Neuronal stem cell (in vitro differentiated cells): Measurements from ENCODE around the gene GALR1.

Source experiments
- DNase-seq: peaks from one replicate; pipeline ENCODE4 v3.0.0-alpha.2; 2013; ENCODE audit warnings: low spot score
- H2AFZ ChIP-seq: one replicate; pipeline ENCODE4 v1.6.1; 2013; ENCODE audit warnings: mild to moderate bottlenecking, low read length, inconsistent platforms
- H2AK5ac ChIP-seq: 2 replicates; pipeline ENCODE4 v1.6.1; 2013; ENCODE audit warnings: low read depth, mild to moderate bottlenecking, inconsistent platforms, low read length, moderate library complexity, mixed read lengths
- H2BK120ac ChIP-seq: 2 replicates; pipeline ENCODE4 v1.6.1; 2013; ENCODE audit warnings: low read depth, mild to moderate bottlenecking, inconsistent platforms, low read length, moderate library complexity, mixed read lengths
- H2BK12ac ChIP-seq: one replicate; pipeline ENCODE4 v1.6.1; 2013; ENCODE audit warnings: low read length, inconsistent platforms
- H2BK15ac ChIP-seq: 2 replicates; pipeline ENCODE4 v1.6.1; 2013; ENCODE audit warnings: mild to moderate bottlenecking, low read length, inconsistent platforms, mixed read lengths
- H2BK5ac ChIP-seq: one replicate; pipeline ENCODE4 v1.6.1; 2013; ENCODE audit warnings: inconsistent platforms, mild to moderate bottlenecking, low read length, moderate library complexity
- H3K14ac ChIP-seq: one replicate; pipeline ENCODE4 v1.6.1; 2013; ENCODE audit warnings: low read length, inconsistent platforms
- H3K18ac ChIP-seq: 2 replicates; pipeline ENCODE4 v1.6.1; 2013; ENCODE audit warnings: low read length, inconsistent platforms
- H3K23ac ChIP-seq: 2 replicates; pipeline ENCODE4 v1.6.1; 2013; ENCODE audit warnings: low read depth, mild to moderate bottlenecking, mixed read lengths, low read length, inconsistent platforms; ENCODE audit not compliant: poor library complexity
- H3K27ac ChIP-seq: replicated peaks from 3 replicates; pipeline ENCODE4 v1.5.1; 2013; ENCODE audit warnings: low read length, inconsistent platforms
- H3K27me3 ChIP-seq, 3 experiments: 2 replicates each; pipeline ENCODE4 v1.6.1; 2013; ENCODE audit warnings: low read length in 3 of 3, mild to moderate bottlenecking in 2 of 3, inconsistent platforms in 1 of 3, low read depth in 1 of 3, mixed read lengths in 1 of 3, moderate library complexity in 1 of 3; ENCODE audit not compliant: control insufficient read depth in 3 of 3, insufficient read depth in 3 of 3
- H3K36me3 ChIP-seq, 2 donors: replicated peaks in 1 of 2; 2 replicates each; pipeline ENCODE4 v1.6.1; 2013; ENCODE audit warnings: low read length in 2 of 2; ENCODE audit not compliant: control insufficient read depth in 2 of 2, insufficient read depth in 2 of 2
- H3K4ac ChIP-seq: 2 replicates; pipeline ENCODE4 v1.6.1; 2013; ENCODE audit warnings: inconsistent platforms, mild to moderate bottlenecking, low read length, moderate library complexity
- H3K4me1 ChIP-seq, 2 donors: 1 replicate in 1 of 2; 2 replicates in 1 of 2; pipeline ENCODE4 v1.6.1; 2013; ENCODE audit warnings: low read length in 2 of 2, low read depth in 1 of 2; ENCODE audit not compliant: control insufficient read depth in 2 of 2, insufficient read depth in 1 of 2
- H3K4me2 ChIP-seq: one replicate; pipeline ENCODE4 v1.6.1; 2013; ENCODE audit warnings: mild to moderate bottlenecking, low read length, inconsistent platforms; ENCODE audit not compliant: insufficient read depth, poor library complexity, severe bottlenecking
- H3K4me3 ChIP-seq, 2 donors: 2 replicates each; pipeline ENCODE4 v1.5.1; 2013; ENCODE audit warnings: low read length in 2 of 2, mild to moderate bottlenecking in 2 of 2, inconsistent platforms in 1 of 2, moderate library complexity in 1 of 2
- H3K79me1 ChIP-seq: one replicate; pipeline ENCODE4 v1.6.1; 2013; ENCODE audit warnings: low read depth, mild to moderate bottlenecking, inconsistent platforms, low read length, moderate library complexity
- H3K9ac ChIP-seq: one replicate; pipeline ENCODE4 v1.6.1; 2013; ENCODE audit warnings: mild to moderate bottlenecking, low read depth, low read length, inconsistent platforms; ENCODE audit not compliant: poor library complexity
- H3K9me3 ChIP-seq, 2 donors: replicated peaks in 1 of 2; 2 replicates each; pipeline versions ENCODE3 to v1.6.1; 2013; ENCODE audit warnings: low read length in 2 of 2, mild to moderate bottlenecking in 2 of 2, inconsistent platforms in 1 of 2, low read depth in 1 of 2, mixed read lengths in 1 of 2, moderate library complexity in 1 of 2; ENCODE audit not compliant: control insufficient read depth in 2 of 2, insufficient read depth in 1 of 2
- H4K8ac ChIP-seq: one replicate; pipeline ENCODE4 v1.6.1; 2013; ENCODE audit warnings: low read depth, mild to moderate bottlenecking, inconsistent platforms, low read length, moderate library complexity
- H4K91ac ChIP-seq: one replicate; pipeline ENCODE4 v1.6.1; 2013; ENCODE audit warnings: low read length, low read depth, mild to moderate bottlenecking, inconsistent platforms; ENCODE audit not compliant: poor library complexity
- WGBS, 2 donors: extraction: QIAGEN DNeasy Blood & Tissue Kit; methylation state at CpG; one replicate each; pipeline ENCODE4 v1.1.7; 2013; ENCODE audit warnings: missing lambda C conversion rate in 2 of 2, mixed read lengths in 1 of 2; ENCODE audit not compliant: insufficient read length in 2 of 2, insufficient replicate concordance in 1 of 2; ENCODE audit errors: extremely low coverage in 2 of 2; 5-methylcytosine and 5-hydroxymethylcytosine counted together

GALR1 gene

DNA sequence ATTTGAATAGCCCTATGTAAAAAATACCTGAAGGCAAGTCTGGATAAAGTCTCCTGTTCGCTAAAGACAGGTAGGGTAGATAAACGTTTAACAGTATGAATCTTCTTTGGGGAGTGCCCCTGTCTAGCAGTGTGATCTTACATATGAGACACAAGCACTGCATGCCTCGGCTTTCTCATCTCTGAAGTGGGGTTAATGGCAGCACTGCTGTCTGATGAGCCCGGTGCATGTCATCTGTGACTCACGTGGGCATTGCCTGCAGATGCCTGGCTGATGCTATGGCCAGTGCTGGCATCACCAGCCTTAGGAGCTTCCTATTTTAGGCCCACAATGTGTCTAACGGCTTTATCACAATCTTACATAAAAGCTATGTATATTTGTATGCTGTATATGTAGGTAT lies 50.1 kb downstream of the GALR1 start:
- H2BK5ac ChIP-seq, result no peak overlapping the region
- no peak overlapping the region for H3K14ac ChIP-seq
- no peak overlapping the region for H3K4me3 ChIP-seq
- H2BK15ac ChIP-seq, result no peak overlapping the region
- DNase-seq, result no peak
- no peak overlapping the region for H2BK120ac ChIP-seq
- H3K4ac ChIP-seq, result no peak overlapping the region
- no peak overlapping the region for H3K27ac ChIP-seq
- H2AFZ ChIP-seq, result no peak overlapping the region
- H2AK5ac ChIP-seq, result no peak overlapping the region
- no CpG with 5 or more reads among the region's 6 CpGs for WGBS, 2 donors
- no peak overlapping the region for H3K4me2 ChIP-seq
- H3K9ac ChIP-seq, result peak overlapping the region; percentile 21
- no peak overlapping the region for H4K8ac ChIP-seq
- no peaks in the 10 kb centered on the region for H3K36me3 ChIP-seq
- no peaks in the 10 kb centered on the region for H3K79me1 ChIP-seq
- H2BK12ac ChIP-seq, result no peak overlapping the region
- H3K23ac ChIP-seq, result no peak overlapping the region
- H3K27me3 ChIP-seq, result no peaks in the 10 kb centered on the region
- H3K18ac ChIP-seq, result no peak overlapping the region
- no peak overlapping the region for H4K91ac ChIP-seq
- H3K9me3 ChIP-seq, result no peaks in the 10 kb centered on the region
- no peaks in the 10 kb centered on the region for H3K4me1 ChIP-seq

DNA sequence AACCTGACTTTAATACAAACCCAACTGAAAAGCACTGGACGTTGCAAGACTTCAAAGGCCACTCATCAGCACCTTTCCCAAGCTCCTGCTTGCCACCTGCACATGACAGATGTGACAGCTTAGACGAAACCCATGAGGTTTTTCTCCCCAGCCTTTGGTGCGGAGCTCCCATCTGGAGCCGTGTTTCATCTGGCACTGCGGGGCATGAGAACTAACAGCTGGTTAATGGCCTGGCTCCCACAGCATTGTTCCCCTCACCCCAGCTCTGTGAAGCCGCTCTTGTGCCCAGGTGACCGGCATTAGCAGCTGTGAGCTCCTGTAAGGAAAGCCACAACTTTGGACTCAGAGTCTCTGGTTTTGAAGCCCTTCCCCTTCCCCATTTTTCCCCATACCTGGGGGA lies 50.9 kb downstream of the GALR1 start:
- DNase-seq, result no peak
- H3K23ac ChIP-seq, result no peak overlapping the region
- H3K14ac ChIP-seq, result no peak overlapping the region
- no peak overlapping the region for H3K4me2 ChIP-seq
- H3K27me3 ChIP-seq, result no peaks in the 10 kb centered on the region
- no peaks in the 10 kb centered on the region for H3K36me3 ChIP-seq
- no peaks in the 10 kb centered on the region for H3K4me1 ChIP-seq
- H2BK120ac ChIP-seq, result no peak overlapping the region
- H3K18ac ChIP-seq, result no peak overlapping the region
- H2BK12ac ChIP-seq, result no peak overlapping the region
- H4K8ac ChIP-seq, result no peak overlapping the region
- H4K91ac ChIP-seq, result no peak overlapping the region
- no peaks in the 10 kb centered on the region for H3K9me3 ChIP-seq
- no peak overlapping the region for H3K9ac ChIP-seq
- no peak overlapping the region for H2BK15ac ChIP-seq
- no peak overlapping the region for H3K4ac ChIP-seq
- no peak overlapping the region for H2AK5ac ChIP-seq
- no peak overlapping the region for H2BK5ac ChIP-seq
- no peak overlapping the region for H3K4me3 ChIP-seq
- no peak overlapping the region for H3K27ac ChIP-seq
- H2AFZ ChIP-seq, result no peak overlapping the region
- WGBS, 2 donors, result no CpG with 5 or more reads among the region's 7 CpGs
- no peaks in the 10 kb centered on the region for H3K79me1 ChIP-seq

DNA sequence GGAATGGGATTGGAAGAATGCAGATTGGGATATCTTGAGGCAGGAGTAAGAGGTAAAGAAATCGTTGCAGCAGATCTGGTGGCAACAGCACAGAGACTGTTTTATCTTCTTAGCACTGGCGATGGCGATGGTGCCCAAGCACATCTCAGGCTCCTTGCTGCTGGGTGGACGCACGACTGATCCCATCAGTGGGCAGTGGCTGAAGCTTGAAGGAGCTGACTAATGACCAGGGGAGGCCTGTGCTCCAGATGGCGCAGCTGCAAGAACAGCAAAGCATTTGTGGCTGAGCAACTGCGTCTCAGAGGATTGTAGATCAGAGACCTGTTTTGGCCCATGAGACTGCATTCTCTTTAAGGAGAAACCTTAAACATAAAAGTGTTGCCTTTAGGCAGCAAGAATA lies 54.6 kb downstream of the GALR1 start:
- Histone ChIP-seq H4K91ac (no peak overlapping the region), H4K8ac (no peak overlapping the region), H3K9me3 (no peaks in the 10 kb centered on the region), H3K9ac (no peak overlapping the region), H3K36me3 (no peaks in the 10 kb centered on the region), H2AFZ (no peak overlapping the region), H2BK15ac (no peak overlapping the region), H3K4me1 (no peaks in the 10 kb centered on the region), H3K4ac (no peak overlapping the region), H2AK5ac (no peak overlapping the region), H3K18ac (no peak overlapping the region), H3K27ac (no peak overlapping the region), H3K4me2 (no peak overlapping the region), H2BK120ac (no peak overlapping the region), H3K23ac (no peak overlapping the region), H3K14ac (no peak overlapping the region), H3K4me3 (no peak overlapping the region), H2BK12ac (no peak overlapping the region), H3K79me1 (no peaks in the 10 kb centered on the region), H3K27me3 (no peaks in the 10 kb centered on the region), H2BK5ac (no peak overlapping the region)
- no CpG with 5 or more reads among the region's 7 CpGs for WGBS, 2 donors
- DNase-seq, result no peak

DNA sequence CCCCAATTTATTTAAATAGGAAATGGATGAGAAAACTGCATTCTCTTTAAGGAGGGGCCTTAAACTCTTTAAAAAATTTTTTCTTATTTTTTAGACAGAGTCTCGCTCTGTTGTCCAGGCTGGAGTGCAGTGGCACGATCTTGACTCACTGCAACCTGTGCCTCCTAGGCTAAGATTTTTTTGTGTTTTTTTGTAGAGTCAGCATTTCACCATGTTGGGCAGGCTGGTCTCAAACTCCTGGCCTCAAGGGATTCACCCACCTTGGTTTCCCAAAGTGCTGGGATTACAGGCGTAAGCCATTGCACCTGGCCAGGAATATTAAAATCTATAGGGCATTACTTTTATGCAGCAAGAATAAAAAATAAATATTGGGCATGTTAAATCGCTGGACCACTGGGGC lies 56.0 kb downstream of the GALR1 start:
- H3K27ac ChIP-seq, result no peak overlapping the region
- H3K23ac ChIP-seq, result no peak overlapping the region
- no peaks in the 10 kb centered on the region for H3K27me3 ChIP-seq
- H3K9me3 ChIP-seq, result no peaks in the 10 kb centered on the region
- H2BK5ac ChIP-seq, result no peak overlapping the region
- H3K4ac ChIP-seq, result no peak overlapping the region
- H3K4me3 ChIP-seq, result no peak overlapping the region
- H2BK15ac ChIP-seq, result no peak overlapping the region
- H3K14ac ChIP-seq, result no peak overlapping the region
- no peak for DNase-seq
- H4K8ac ChIP-seq, result no peak overlapping the region
- no peak overlapping the region for H2BK12ac ChIP-seq
- no peak overlapping the region for H2AK5ac ChIP-seq
- no peak overlapping the region for H3K18ac ChIP-seq
- H4K91ac ChIP-seq, result no peak overlapping the region
- no peaks in the 10 kb centered on the region for H3K79me1 ChIP-seq
- no peak overlapping the region for H3K4me2 ChIP-seq
- H3K9ac ChIP-seq, result no peak overlapping the region
- no peaks in the 10 kb centered on the region for H3K4me1 ChIP-seq
- WGBS, 2 donors, result no CpG with 5 or more reads among the region's 4 CpGs
- no peaks in the 10 kb centered on the region for H3K36me3 ChIP-seq
- no peak overlapping the region for H2AFZ ChIP-seq
- no peak overlapping the region for H2BK120ac ChIP-seq
